Measurements from ENCODE around the gene ACSBG1. TPM values are rescaled to one million over a fixed set of nuclear protein-coding genes. Genes with fewer than 3 reads are reported as not detected.

The ACSBG1 gene
- total and polyA plus RNA-seq, 2 of the 8 experiments (the other 6 are each of a cell fraction or from before 2014, with no cell fraction given), result 5.4 to 7.1 TPM

DNA sequence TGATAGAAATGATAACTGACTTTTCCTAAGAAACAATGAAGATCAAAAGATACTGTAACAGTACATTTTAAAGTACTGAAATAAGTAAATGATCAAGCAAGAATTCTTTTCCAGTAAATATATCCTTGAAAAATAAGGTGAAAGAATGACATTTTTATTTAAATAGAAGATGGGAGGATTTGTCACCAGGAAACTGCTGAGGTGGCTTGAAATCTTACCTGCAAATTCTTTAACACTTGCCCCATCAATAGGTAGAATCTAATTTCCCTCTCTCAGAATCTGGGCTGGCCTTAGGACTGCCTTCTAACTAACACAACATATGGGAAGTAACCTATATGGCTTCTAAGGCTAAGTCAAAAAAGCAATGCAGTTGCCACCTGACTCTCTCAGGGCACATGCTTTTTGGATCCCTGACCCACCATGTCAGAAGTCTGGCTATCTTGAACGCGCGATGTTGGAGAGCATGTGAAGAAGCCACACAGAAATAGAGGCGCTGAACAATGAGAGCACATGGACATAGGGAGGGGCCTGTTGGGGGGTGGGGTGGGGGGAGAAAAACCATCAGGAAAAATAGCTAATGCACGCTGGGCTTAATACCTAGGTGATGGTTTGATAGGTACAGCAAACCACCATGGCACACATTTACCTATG lies 11.5 kb downstream of the ACSBG1 start:
- no peak for FAIRE-seq
- TF ChIP-seq ASH2L (IDR thresholded peaks at IDR 0.05; ENCODE audit: low read length) (no peak), PHF8 (conservative IDR thresholded peaks at IDR 0.05; ENCODE audit: low read depth, low read length) (no peak), TAF1 (IDR thresholded peaks at IDR 0.05; ENCODE audit: low read depth, low read length) (no peak), MAFK (IDR thresholded peaks at IDR 0.05; ENCODE audit: low read depth, low read length) (no peak), EZH2 (IDR thresholded peaks at IDR 0.05; ENCODE audit: low read depth, low read length, severe bottlenecking) (no peak), RBBP5 (IDR thresholded peaks at IDR 0.05; ENCODE audit: borderline replicate concordance, low read depth, low read length) (no peak), HDAC6 (IDR thresholded peaks at IDR 0.05; ENCODE audit: low read depth, low read length) (no peak), BCL11A (IDR thresholded peaks at IDR 0.05; ENCODE audit: low read depth in 2 of 2, low read length in 2 of 2) (no peak), SP2 (IDR thresholded peaks at IDR 0.05; ENCODE audit: low read length) (no peak), BRCA1 (IDR thresholded peaks at IDR 0.05; ENCODE audit: low read depth, low read length) (no peak), NANOG (IDR thresholded peaks at IDR 0.05; ENCODE audit: insufficient read depth, low read depth, low read length, poor library complexity, severe bottlenecking) (no peak), NRF1 (IDR thresholded peaks at IDR 0.05; ENCODE audit: low read depth, low read length) (no peak)
- TF ChIP-seq, protein P1, sequence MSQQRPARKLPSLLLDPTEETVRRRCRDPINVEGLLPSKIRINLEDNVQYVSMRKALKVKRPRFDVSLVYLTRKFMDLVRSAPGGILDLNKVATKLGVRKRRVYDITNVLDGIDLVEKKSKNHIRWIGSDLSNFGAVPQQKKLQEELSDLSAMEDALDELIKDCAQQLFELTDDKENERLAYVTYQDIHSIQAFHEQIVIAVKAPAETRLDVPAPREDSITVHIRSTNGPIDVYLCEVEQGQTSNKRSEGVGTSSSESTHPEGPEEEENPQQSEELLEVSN (IDR thresholded peaks at IDR 0.05), result no peak

More for the DNA sequence above, 11.5 kb downstream of the ACSBG1 start:
- Histone ChIP-seq H2AK5ac (ENCODE audit: low read depth, low read length) (no peak overlapping the region), H4K5ac (ENCODE audit: insufficient read length, low read depth, low read length) (no peak overlapping the region), H3K4ac (replicated peaks; ENCODE audit: insufficient read length, low read depth, low read length) (no peak overlapping the region), H2AFZ (ENCODE audit: low read length) (no peak overlapping the region), H2BK12ac (ENCODE audit: low read depth, low read length) (no peak overlapping the region), H3K18ac (ENCODE audit: extremely low read depth, low read length) (no peak overlapping the region), H2BK5ac (ENCODE audit: low read depth, low read length) (no peak overlapping the region), H3K79me2 (ENCODE audit: control insufficient read depth in 1 of 2, insufficient read depth in 2 of 2, low read length in 2 of 2) (no peaks in the 10 kb centered on the region), H3K56ac (replicated peaks; ENCODE audit: insufficient read length, low read depth, low read length) (no peak overlapping the region), H3K14ac (ENCODE audit: insufficient read length) (no peak overlapping the region), H3K4me3 (ENCODE audit: extremely low read depth in 1 of 4, insufficient read depth in 2 of 4, low read depth in 3 of 4, low read length in 4 of 4) (no peak overlapping the region), H3K36me3 (ENCODE audit: control insufficient read depth in 2 of 4, insufficient read depth in 4 of 4, low read length in 3 of 4) (no peaks in the 10 kb centered on the region; a peak in 1 of 8 replicates), H3K4me1 (replicated peaks in 1 of 4; ENCODE audit: control insufficient read depth in 3 of 4, insufficient read depth in 4 of 4, low read length in 3 of 4) (no peaks in the 10 kb centered on the region), H3K23me2 (ENCODE audit: low read depth, low read length) (no peaks in the 10 kb centered on the region), H2BK15ac (ENCODE audit: low read length) (no peak overlapping the region), H3K27me3 (replicated peaks in 1 of 4; ENCODE audit: control insufficient read depth in 3 of 4, extremely low read depth in 1 of 4, insufficient read depth in 3 of 4, low read length in 3 of 4) (no peaks in the 10 kb centered on the region), H3K27ac (ENCODE audit: low read depth, low read length) (no peak overlapping the region), H2BK20ac (ENCODE audit: low read length) (no peak overlapping the region), H4K20me1 (replicated peaks in 1 of 2; ENCODE audit: control insufficient read depth in 1 of 2, insufficient read depth in 2 of 2, low read length in 2 of 2) (no peaks in the 10 kb centered on the region), H3K9ac (replicated peaks in 1 of 4; ENCODE audit: extremely low read depth in 1 of 4, low read depth in 3 of 4, low read length in 3 of 4) (no peak overlapping the region), H4K91ac (replicated peaks; ENCODE audit: insufficient read length, low read length) (no peak overlapping the region), H3K23ac (ENCODE audit: insufficient read length) (no peak overlapping the region), H3K4me2 (ENCODE audit: insufficient read depth in 1 of 2, low read depth in 2 of 2, low read length in 2 of 2) (no peak overlapping the region), H4K8ac (ENCODE audit: extremely low read depth, insufficient read depth, low read length) (no peak overlapping the region), H2BK120ac (replicated peaks; ENCODE audit: low read depth, low read length) (no peak overlapping the region), H3K9me3 (ENCODE audit: insufficient read depth in 2 of 2, low read depth in 1 of 2, low read length in 1 of 2) (no peaks in the 10 kb centered on the region), H3K79me1 (ENCODE audit: low read depth, low read length) (no peaks in the 10 kb centered on the region)
- CTCF ChIA-PET (ENCODE audit: partially characterized antibody), result interaction anchor here (0.6 to 2.0 kb wide), 4 partner anchors 18 to 223 kb away, joined by 3 to 8 read pairs (median 5); no protein-coding TSS in a partner anchor
- DNase-seq (ENCODE audit: low read depth in 1 of 2, low spot score in 2 of 2), result no peak
- POLR2A ChIA-PET (ENCODE audit: partially characterized antibody), result interaction anchor here (1.3 kb wide), 1 partner anchor 8 kb away, joined by 3 read pairs; no protein-coding TSS in a partner anchor
- WGBS, 2 experiments (ENCODE audit: extremely low coverage in 1 of 2, insufficient coverage in 1 of 2, insufficient read length in 1 of 2, insufficient replicate concordance in 2 of 2, low coverage in 1 of 2, low lambda C conversion rate in 2 of 2, missing lambda C conversion rate in 1 of 2), result 100% methylated on average over 4 of the region's 5 CpGs; no CpG with 5 or more reads in 1 of the 2 experiments

All from H1 (cell line).